ENCODE results near the gene PLEKHA4.
A peak's percentile ranks its signal among the peaks of the same experiment; 100 is the strongest.
"Not testable (repeated sequence)": the region's sequence is repeated elsewhere in the genome, so short reads cannot be mapped to it uniquely, and the experiment has no call there.

PLEKHA4 gene, protein sequence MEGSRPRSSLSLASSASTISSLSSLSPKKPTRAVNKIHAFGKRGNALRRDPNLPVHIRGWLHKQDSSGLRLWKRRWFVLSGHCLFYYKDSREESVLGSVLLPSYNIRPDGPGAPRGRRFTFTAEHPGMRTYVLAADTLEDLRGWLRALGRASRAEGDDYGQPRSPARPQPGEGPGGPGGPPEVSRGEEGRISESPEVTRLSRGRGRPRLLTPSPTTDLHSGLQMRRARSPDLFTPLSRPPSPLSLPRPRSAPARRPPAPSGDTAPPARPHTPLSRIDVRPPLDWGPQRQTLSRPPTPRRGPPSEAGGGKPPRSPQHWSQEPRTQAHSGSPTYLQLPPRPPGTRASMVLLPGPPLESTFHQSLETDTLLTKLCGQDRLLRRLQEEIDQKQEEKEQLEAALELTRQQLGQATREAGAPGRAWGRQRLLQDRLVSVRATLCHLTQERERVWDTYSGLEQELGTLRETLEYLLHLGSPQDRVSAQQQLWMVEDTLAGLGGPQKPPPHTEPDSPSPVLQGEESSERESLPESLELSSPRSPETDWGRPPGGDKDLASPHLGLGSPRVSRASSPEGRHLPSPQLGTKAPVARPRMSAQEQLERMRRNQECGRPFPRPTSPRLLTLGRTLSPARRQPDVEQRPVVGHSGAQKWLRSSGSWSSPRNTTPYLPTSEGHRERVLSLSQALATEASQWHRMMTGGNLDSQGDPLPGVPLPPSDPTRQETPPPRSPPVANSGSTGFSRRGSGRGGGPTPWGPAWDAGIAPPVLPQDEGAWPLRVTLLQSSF

DNA sequence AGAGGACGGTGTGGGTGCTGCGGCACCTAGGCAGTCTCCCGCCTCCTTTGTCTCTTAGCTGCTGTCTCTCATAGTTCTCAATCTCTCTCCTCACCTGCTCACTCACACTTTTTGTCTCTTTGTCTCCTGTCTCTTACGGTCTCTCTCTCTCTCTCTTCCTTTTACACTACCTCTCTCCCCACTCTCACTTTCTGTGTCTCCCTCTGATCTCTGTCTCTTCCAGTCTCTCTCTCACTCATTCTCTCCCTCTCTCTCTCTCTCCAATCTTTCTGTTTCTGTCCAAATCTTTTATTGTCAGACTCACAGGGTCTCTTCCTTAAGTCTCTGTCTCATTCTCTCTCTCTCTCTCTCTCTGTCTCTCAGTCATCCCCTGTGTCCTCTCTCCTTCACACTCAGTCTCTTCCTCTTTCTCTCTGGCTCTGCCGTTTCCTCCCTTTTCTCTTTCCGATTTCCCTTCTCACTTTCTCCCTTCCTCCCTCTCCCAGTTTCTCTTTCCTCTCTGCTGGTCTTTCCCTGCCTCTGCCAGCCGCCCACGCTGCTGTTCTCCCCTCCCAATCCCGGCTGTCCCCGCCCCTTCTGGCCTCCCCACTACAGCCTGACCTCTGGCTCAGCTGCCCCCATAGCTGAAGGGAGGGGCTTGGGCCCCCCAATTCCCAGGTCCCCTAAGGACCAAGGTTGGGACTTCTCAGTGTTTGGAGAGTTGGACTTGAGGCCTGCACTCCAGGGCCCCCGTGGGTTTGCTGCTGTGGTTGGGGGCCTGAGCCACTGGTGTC lies at the start of gene PLEKHA4:
Gene PLEKHA4 (minus strand): TSS at position 504 of the 773 bp plus-strand sequence. CDS start 997 bp downstream, outside the sequence.
- DNase-seq: no peak

DNA sequence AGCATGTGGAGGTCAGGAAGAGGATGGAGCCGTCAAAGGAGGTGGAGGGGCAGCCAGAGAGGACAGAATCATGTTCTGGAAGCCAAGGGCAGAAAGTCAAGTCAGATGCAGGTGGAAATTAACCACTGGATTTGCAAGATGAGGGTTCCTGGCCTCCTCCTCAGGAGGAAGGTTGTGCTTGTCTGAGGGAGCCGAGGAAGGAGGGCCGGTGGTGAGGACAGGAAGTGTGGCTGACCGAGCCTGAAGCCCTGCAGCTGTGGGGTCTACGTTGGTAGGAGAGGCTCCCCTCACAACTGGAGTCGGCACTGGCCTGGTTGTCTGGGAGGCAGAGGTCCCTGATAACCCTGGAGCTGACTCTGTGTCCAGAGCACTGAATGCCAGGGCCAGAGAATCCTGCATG lies 49.7 kb upstream of the PLEKHA4 start:
- DNase-seq: no peak

DNA sequence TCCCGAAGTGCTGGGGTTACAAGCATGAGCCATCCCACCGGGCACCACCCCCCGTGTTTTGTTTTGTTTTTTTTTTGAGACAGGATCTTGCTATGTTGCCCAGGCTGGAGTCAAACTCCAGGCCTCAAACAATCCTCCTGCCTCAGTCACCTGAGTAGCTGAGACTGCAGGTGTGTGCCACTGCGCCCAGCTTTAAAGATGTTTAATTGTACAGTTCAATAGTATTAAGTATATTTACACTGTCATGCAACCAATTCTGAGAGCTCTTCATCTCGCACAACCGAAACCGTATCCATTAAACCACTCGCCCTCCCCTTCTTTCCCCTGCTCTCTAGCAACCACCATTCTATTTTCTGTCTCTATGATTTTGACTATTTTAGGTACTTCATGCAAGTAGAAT lies 47.3 kb upstream of the PLEKHA4 start:
- no peak for DNase-seq

DNA sequence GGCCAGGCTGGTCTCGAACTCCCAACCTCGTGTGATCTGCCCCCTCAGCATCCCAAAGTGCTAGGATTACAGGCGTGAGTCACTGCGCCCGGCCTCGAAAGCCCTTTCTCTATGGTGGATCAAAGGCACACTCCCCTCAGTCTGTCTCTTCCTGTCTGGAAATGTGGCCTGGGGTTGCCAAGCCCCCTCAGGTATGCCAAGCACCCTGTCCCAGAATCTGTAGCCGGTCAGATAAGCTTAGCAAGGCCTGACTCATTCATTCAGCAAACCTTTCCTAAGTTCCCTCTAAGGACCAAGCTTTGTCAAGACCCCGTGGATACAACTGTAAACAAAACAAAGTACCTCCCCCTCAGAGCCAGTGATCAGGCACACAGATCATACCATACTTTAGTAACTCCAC lies 45.8 kb upstream of the PLEKHA4 start:
- no peak for DNase-seq

DNA sequence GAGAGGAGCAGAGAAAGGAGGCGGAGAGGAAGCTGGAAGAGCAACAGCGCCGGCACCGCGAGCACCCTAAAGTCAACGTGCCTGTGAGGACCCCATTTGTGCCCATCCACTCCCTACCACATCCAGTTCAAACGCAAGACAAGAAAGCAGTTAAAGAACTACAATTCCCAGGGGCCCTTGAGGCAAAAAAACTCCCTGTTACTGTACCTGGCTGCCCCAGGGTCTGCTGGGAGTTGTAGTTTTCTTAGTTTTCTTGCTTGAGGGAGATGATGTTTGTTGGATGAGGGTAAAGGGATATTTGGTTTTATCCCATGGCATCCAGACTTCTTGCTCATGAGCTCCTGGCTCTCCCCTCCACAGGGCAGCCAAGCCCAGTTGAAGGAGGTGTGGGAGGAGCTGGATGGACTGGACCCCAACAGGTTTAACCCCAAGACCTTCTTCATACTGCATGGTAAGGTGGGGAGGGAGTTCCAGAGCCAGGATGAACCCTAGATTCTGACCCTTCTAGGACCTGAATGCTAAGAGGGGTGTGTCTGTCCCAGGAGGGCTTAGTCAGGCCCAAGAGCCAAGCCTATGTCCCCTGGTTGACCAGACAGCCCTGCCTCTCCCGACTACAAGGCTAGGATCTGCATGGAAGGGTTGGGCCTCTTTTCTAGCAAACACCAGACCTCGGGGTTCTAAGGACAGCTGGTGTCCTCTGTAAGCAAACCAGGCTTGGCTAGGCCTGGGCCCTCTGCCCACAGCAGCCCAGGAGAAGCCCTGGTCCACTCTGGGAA lies 44.9 kb upstream of the PLEKHA4 start:
- no peak for DNase-seq

DNA sequence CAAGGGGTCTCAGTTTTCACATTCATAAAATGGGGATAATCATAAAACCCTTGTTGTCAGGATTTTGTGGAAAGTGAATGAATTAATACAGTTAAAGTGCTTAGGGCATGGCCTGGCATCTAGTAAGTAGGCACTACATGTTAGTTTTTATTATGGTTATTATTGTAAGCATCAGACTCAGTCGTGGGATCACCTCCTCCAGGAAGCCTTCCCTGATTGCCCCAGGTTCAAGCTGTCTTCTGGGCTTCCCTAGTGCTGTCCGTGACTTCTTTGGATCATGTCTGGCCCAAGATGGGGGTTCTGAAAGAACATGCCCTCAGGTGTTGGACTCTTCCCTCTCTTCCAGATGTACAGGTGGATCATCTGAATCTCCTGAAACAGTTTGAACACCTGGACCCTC lies 42.4 kb upstream of the PLEKHA4 start:
- DNase-seq: no peak

DNA sequence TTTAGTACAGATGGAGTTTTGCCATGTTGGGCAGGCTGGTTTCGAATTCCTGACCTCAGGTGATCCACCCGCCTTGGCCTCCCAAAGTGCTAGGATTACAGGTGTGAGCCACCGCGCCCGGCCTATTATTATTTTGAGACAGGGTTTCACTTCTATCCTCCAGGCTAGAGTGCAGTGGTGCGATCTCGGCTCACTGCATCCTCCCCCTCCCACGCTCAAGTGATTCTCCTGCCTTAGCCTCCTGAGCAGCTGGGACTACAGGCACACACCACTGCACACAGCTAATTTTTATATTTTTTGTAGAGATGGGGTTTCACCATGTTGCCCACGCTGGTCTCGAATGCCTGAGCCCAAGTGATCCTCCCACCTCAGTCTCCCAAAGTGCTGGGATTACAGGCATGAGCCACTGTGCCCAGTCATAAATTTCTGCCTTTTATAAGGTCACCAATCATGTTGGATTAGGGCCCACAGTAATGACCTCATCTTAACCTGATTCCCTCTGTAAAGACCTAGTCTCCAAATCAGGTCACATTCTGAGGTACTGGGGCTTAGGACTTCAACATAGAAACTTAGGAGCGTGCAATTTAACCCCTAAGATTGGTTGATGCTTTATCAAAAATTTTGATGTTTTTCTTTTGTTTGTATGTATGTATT lies 41.1 kb upstream of the PLEKHA4 start:
- not testable (repeated sequence) for DNase-seq

DNA sequence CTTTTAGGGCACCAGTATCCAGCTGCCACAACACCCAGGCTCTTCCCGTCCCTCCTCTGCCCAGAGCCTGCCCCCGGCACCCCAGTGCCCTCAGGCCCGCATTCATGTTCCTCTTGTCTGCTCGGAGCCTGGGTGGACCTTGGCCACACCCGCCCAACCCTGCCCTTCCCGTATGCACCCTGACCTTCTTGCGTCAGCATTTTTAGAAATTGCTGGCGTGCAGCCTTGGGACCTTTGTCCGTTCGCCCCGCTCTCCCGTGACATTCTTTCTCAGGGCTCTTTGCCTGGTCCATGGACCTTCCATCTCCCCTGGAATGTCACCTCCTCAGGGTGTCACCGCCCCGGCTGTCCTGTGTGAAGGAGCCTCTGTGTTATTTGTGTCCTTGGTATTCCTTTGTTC lies 39.3 kb upstream of the PLEKHA4 start:
- no peak for DNase-seq

DNA sequence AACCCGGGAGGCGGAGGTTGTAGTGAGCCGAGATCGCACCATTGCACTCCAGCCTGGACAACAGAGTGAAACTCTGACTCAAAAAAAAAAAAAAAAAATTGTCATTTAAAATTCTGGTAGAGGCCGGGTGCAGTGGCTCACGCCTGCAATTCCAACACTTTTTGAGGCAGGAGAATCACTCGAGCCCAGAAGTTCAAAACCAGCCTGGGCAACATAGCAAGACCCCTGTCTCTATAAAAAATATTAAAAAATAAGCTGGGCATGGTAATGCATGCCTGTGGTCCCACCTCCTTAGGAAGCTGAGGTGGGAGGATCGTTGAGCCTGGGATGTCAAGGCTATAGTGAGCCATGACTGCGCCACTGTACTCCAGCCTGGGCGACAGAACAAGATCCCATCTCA lies 37.9 kb upstream of the PLEKHA4 start:
- no peak for DNase-seq

DNA sequence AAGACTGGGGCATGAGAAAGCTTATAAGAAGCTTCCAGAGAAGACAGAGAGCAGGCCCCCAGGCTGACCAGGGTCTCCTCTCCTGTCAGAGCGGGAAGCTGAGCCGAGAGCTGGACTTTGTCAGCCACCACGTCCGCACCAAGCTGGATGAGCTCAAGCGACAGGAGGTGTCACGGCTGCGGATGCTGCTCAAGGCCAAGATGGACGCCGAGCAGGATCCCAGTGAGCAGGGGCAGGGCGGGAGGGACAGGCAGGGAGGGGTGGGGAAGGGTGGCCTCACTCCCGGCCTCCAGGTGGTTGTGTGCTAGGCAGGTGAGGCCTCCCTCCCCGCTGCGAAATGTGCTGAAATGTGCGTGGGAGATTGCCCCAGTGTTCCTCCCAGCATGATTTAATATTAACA lies 37.2 kb upstream of the PLEKHA4 start:
- DNase-seq: no peak

DNA sequence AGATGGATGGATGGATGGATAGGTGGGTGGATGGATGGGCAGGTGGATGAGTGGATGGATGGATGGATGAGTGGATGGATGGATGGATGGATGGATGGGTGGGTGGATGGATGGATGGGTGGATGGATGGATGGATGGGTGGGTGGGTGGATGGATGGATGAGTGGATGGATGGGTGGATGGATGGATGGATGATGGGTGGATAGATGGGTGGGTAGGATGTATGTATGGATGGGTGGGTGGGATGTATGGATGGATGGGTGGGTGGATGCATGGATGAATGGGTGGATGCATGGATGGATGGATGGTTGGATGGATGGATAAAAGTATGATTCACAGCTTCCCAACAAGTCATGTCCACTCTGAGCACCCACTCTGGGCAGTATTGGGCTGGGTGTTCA lies 35.4 kb upstream of the PLEKHA4 start:
- not testable (repeated sequence) for DNase-seq

DNA sequence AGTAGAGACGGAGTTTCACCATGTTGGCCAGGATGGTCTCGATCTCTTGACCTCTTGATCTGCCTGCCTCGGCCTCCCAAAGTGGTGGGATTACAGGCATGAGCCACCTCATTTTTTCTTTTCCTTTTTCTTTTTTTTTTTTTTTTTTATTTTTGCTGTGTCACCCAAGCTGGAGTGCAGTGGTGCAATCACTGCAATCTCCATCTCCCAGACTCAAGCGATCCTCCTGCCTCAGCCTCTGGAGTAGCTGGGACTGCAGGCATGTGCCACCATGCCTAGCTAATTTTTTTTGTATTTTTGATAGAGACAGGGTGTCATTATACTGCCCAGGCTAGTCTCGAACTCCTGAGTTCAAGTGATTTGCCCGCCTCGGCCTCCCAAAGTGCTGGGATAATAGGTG lies 33.9 kb upstream of the PLEKHA4 start:
- not testable (repeated sequence) for DNase-seq

DNA sequence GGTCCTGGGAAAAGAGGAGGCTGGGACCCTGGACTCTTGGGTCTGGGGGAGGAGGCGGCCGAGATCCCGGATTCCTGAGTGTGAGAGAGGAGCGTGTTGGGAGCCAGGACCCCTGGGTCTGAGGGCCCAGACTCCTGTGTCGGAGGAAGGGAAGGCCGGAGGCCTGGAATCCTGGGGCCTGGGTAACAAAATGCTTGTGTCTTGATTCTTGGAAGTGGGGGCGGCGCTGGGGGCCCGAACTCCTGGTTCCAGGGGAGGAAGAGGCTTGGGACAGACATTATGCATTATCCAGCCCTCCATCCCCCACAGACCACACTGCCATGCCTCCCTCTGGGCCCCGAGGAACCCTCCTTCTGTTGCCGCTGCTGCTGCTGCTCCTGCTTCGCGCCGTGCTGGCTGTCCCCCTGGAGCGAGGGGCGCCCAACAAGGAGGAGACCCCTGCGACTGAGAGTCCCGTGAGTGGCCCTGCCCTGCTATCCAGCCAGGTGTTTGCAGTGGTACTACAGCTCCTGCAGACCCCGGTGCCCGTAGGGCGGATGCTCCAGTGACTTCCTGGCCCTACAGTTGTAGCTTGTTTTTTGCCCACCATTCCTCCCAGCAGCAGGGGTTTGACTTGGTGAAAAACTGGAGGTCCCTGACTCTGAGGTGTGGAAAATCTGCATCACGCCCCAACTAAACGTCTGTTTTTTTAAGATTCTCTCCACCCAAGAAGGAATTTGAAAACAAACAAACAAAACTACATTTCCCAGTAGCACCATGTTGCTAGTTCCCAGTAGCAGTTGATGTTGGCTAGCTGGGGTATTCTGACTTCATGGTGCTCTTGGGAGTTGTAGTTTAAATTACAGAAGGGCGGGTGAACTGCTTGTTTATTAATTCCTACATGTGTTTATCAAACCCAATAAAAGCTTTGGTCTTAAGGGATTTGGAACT lies 32.3 kb upstream of the PLEKHA4 start:
- no peak for DNase-seq

DNA sequence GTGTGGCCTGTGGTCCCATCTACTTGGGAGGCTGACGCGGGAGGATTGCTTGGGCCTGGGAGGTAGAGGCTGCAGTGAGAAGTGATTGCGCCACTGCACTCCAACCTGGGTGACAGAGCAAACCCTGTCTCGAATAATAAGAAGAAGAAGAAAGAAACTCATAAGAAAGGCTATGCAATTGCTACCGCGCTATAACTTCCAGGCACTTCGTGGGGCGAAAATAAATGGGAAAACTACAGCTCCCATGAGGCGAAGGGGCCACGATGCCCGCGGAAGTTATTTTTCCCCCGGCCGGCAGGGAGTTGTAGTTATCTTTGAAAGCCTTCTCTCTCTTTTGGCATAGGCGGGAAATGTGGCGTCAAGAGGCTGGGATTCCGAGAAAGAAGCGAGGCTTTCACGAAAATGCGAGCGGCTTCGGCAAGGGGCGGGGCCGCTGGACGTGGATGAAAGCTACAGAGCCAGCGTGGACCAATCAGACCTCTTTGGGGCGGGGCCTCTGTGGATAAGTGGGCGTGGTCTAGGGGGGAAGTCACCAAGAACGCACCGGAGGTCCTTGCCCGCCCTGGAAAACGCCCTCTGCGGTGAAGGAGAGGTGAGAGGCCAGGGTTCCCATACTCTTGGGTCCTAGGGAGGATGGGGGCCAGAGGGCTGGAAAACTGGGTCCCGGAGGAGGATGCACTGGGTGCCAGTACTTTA lies 31.5 kb upstream of the PLEKHA4 start, which contains the start of gene NUCB1:
Gene NUCB1 (plus strand): TSS at position 532 of the 696 bp plus-strand sequence. CDS start 485 bp downstream, outside the sequence.
- peak; percentile 99 to 100 for DNase-seq

DNA sequence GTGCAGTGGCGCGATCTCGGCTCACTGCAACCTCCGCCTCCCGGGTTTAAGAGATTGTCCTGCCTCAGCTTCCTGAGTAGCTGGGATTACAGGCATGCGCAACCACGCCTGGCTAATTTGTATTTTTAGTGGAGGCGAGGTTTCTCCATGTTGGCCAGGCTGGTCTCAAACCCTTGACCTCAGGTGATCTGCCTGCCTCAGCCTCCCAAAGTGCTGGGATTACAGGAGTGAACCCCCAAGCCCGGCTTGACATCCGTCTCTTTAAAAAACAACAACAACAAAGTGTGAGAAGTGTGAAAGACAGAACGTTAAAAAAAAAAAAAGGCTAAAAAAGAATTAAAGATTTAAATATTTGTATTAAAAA lies 31.0 kb upstream of the PLEKHA4 start:
- DNase-seq: not testable (repeated sequence)

DNA sequence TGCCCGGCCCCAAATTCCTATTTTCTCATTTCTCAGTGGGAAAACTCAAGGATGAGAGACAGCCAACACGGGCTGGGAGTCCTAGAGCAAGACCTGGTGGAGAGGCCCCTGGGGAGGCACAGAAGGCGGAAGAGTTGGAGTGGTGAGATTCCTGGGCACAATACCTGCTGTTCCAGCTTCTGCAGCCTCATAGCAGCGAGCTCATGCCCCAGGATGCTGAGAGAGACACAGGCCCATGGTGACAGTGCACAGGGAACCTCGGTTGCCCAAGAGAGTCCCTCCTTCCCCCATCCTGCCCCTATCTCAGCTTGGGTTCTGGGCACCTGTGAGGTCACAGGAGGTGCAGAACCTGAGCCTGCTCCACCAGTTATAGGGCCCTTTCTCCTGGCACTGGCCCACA lies 28.8 kb upstream of the PLEKHA4 start:
- DNase-seq: no peak

DNA sequence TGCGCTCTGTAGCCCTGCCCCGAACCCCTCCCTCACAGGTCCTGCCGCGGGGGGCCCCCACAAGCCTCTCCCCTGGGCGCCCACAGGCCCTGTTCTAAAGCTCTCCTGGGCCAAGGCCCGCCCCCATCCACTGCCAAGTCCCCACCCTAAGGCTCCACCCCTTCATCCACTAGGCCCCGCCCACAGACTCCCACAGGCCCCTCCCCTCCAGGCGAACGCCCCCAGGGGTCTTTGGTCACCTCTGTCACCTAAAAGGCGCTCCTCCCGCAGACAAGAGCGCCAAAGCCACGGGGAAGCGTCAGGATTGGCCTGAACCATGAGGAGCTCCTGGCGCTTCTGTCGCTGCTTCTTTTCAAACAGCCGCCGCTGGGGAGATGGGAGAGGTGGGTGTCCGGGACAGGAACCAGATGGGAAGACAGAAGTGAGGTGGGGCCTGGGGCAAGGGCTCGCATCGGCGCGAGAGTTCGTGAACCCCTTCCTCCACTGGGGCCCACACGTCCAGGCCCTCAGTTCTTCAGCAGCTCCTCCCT lies 27.8 kb upstream of the PLEKHA4 start:
- DNase-seq: no peak

DNA sequence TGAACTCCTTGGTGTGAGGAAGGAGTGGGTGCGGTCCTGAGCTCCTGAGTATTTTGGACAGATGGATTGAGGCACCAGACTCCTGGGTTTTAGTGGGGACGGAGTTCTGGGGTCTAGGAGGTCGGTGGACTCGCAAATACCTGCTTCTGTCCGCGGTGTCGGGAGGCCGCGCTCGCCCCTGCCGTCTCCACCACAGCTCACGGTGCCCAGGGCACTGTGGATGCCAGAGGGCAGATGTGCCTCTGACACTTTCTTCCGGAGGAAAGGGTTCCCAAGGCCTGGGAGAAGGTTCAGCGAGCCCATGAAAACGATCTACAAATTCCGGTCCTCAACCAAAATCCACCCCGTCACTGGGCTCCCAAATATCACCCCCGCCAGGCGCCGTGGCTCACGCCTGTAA lies 26.8 kb upstream of the PLEKHA4 start:
- no peak for DNase-seq

DNA sequence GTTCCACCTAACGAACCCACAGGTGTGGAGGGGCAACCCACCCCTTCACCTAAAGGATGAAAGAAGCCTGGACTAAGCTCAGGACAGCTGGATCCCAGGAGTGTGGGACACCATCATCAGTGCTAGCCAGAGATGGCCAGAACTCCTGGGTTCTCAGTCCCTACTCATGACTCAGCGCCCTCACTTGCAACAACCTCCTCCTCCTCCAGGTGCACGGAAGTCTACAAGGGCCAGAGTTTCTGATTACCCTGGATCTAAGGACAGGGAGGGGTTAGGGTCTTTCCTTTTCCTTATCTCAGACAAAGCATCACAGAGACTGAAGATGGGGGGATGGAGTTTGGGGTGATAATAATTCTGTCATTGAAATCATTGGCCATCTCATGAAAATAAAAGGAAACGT lies 22.1 kb upstream of the PLEKHA4 start:
- no peak for DNase-seq

DNA sequence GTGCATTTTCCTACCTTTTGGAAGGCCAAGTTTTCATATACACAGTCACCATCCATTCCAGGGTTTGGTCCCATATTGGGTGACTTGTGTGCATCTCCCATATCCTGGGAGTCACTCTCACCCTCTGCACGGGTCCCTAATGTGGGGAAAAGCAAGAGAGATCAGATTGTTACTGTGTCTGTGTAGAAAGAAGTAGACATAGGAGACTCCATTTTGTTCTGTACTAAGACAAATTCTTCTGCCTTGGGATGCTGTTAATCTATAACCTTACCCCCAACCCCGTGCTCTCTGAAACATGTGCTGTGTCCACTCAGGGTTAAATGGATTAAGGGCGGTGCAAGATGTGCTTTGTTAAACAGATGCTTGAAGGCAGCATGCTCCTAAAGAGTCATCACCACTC lies 21.1 kb upstream of the PLEKHA4 start:
- not testable (repeated sequence) for DNase-seq

Measured in NCI-H524 (cell line).